Upper lobe of right lung (tissue), 1 donor: ENCODE results near the gene SLITRK1. TPM values are rescaled to one million over a fixed set of nuclear protein-coding genes. Genes with fewer than 3 reads are reported as not detected.

Source experiments
- ATAC-seq: fragments of 200-7000 bp; cut with Tn5 transposase; one replicate; pipeline ENCODE4 v1.9.1; 2020; ENCODE audit warnings: mild to moderate bottlenecking, moderate library complexity
- DNase-seq: peaks from one replicate; pipeline ENCODE4 v3.0.0-alpha.2; 2020
- H3K27ac ChIP-seq: fragments of 200-600 bp; one replicate; pipeline ENCODE4 v1.8.0; 2022
- H3K27me3 ChIP-seq: fragments of 200-600 bp; one replicate; pipeline ENCODE4 v1.8.0; 2022; ENCODE audit warnings: mild to moderate bottlenecking
- H3K36me3 ChIP-seq: fragments of 200-600 bp; one replicate; pipeline ENCODE4 v1.8.0; 2022
- H3K4me1 ChIP-seq: fragments of 200-600 bp; one replicate; pipeline ENCODE4 v1.8.0; 2022
- H3K4me3 ChIP-seq: fragments of 200-600 bp; one replicate; pipeline ENCODE4 v1.8.0; 2022; ENCODE audit warnings: mild to moderate bottlenecking
- H3K9me3 ChIP-seq: fragments of 200-600 bp; one replicate; pipeline ENCODE4 v1.8.0; 2022
- CTCF ChIP-seq: fragments of 200-600 bp; IDR thresholded peaks from one replicate; pipeline ENCODE4 v1.8.0; 2022; ENCODE audit warnings: antibody characterized with exemption
- intact Hi-C: fragments of 100-400 bp; cut with DNase I; formaldehyde crosslinking; loops from one replicate; pipeline ENCODE4 v1.11.0; 2022
- total RNA-seq: library from RNA; stranded (reverse); fragmentation: NEBNext Ultra II Directional; extraction: Animal tissue kit (Norgen Biotek cat#: 25700); gene quantifications from one replicate; pipeline ENCODE4 v1.2.1, GENCODE V29; 2021
- donor health status: DM: no; HTN: yes; CAD: no; lungs with severe emphysema.

SLITRK1 gene
- total RNA-seq, 1 donor from 2014 or later = not detected

GRCh38 chr13:83878691-83879430, 3.4 kb downstream of the SLITRK1 start:
- peaks cover 49% of the 10 kb centered on the region for H3K27me3 ChIP-seq
- H3K4me3 ChIP-seq = no peak overlapping the region
- no peak overlapping the region for H3K27ac ChIP-seq
- peak; percentile 27 for ATAC-seq
- intact Hi-C loops = no loop called here
- no peaks in the 10 kb centered on the region for H3K4me1 ChIP-seq
- no peaks in the 10 kb centered on the region for H3K36me3 ChIP-seq
- H3K9me3 ChIP-seq = no peaks in the 10 kb centered on the region
- TF ChIP-seq CTCF = no peak
- no peak for DNase-seq

- H3K27me3 ChIP-seq = peaks cover 41% of the 10 kb centered on the region
- no peaks in the 10 kb centered on the region for H3K9me3 ChIP-seq
- ATAC-seq = no peak
- TF ChIP-seq CTCF = no peak
- H3K4me3 ChIP-seq = no peak overlapping the region
- H3K27ac ChIP-seq = no peak overlapping the region
- no peaks in the 10 kb centered on the region for H3K36me3 ChIP-seq
- intact Hi-C loops = no loop called here
- DNase-seq = no peak
- H3K4me1 ChIP-seq = no peaks in the 10 kb centered on the region
Observed at GRCh38 chr13:83877651-83878355, 4.5 kb downstream of the SLITRK1 start.

DNA sequence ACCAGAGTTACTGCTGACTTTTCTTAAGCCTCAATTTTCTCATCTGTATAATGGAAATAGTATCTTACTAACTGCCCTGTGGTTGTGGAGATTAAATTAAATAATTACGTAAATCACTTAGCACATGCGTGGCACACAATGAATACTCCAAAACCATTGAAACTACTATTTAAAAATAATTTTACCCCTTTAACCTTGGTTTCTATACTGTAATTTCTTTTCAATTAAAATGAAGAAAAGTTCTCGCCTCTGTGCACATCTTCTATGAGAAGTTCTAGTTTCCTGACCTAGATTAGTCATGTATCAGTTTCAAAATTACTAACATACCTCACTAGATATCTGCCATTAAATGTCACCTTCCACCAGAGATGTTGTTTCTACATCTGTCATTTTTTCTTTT, 5.7 kb downstream of the SLITRK1 start:
- no peak for TF ChIP-seq CTCF
- no peaks in the 10 kb centered on the region for H3K36me3 ChIP-seq
- peaks cover 36% of the 10 kb centered on the region for H3K27me3 ChIP-seq
- no peak overlapping the region for H3K4me3 ChIP-seq
- H3K9me3 ChIP-seq = no peaks in the 10 kb centered on the region
- no peak for DNase-seq
- H3K4me1 ChIP-seq = no peaks in the 10 kb centered on the region
- intact Hi-C loops = no loop called here
- no peak overlapping the region for H3K27ac ChIP-seq
- no peak for ATAC-seq

- TF ChIP-seq CTCF = no peak
- Histone ChIP-seq H3K4me3 (no peak overlapping the region), H3K9me3 (no peaks in the 10 kb centered on the region), H3K27me3 (no peaks in the 10 kb centered on the region), H3K27ac (no peak overlapping the region), H3K36me3 (no peaks in the 10 kb centered on the region), H3K4me1 (no peaks in the 10 kb centered on the region)
- ATAC-seq (no peak), DNase-seq (no peak)
- intact Hi-C loops = no loop called here
Observed at GRCh38 chr13:83867708-83868107, 14.6 kb downstream of the SLITRK1 start.

DNA sequence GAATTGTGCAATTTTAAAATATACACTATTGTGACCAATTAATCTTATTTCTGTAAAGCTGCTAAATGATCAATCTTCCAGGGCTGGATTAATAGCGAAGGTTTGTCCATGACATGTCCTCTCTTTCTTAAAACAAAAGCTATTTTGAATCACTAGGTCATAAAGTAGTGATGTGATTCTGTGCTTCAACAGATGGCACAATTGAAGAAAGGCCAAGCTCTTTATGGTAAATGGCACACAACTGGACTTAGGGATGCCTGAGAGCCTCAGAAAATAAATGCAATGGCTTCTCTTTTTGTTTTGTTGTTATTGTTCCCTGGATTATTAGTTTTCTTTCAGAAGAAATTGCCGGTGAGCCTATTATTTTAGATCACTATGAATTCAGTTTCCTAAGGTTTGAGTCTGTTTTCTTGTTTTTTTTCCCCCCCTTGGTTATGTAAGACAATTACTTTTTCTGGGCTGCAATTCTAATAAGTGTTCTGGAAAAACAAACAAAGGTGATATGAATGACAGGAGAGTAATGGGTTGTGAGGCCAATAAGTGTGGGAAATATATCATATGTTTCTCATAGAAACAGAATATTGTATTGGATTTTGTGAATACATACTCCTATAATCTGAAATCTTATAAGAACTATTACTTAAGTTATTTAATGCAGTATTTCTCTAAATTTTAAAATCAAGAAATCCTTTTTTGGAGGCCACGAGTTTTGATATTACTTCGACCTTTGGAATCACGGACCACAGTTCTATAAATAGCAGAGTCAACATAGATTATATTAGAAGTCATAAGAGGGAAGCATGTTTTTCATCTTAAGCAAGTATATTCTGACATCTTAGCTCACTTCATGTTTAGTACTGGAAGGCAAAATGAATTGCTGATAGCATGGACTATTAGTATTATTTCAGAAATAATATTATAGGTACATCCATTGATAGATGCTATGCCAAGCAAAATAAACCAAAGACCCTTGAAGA, 16.8 kb downstream of the SLITRK1 start:
- Histone ChIP-seq H3K36me3 (no peaks in the 10 kb centered on the region), H3K9me3 (no peaks in the 10 kb centered on the region), H3K27me3 (no peaks in the 10 kb centered on the region), H3K27ac (no peak overlapping the region), H3K4me3 (no peak overlapping the region), H3K4me1 (no peaks in the 10 kb centered on the region)
- intact Hi-C loops = no loop called here
- TF ChIP-seq CTCF = no peak
- ATAC-seq = no peak
- no peak for DNase-seq
